VCaP (cell line): Measurements from ENCODE around the gene PDE10A.
"Not testable (repeated sequence)": the region's sequence is repeated elsewhere in the genome, so short reads cannot be mapped to it uniquely, and the experiment has no call there.

Experiments
- H3K27ac ChIP-seq: fragments of 450-650 bp; 2 replicates; pipeline ENCODE4 v1.5.1; 2017
- TF ChIP-seq, protein P1 (sequence below): fragments of 450-650 bp; conservative IDR thresholded peaks from 2 replicates; pipeline ENCODE4 v1.5.1; 2017; ENCODE audit warnings: mild to moderate bottlenecking, moderate library complexity

Gene PDE10A

GRCh38 chr6:165594584-165595333, 68.3 kb downstream of the PDE10A start:
- TF ChIP-seq, protein P1, sequence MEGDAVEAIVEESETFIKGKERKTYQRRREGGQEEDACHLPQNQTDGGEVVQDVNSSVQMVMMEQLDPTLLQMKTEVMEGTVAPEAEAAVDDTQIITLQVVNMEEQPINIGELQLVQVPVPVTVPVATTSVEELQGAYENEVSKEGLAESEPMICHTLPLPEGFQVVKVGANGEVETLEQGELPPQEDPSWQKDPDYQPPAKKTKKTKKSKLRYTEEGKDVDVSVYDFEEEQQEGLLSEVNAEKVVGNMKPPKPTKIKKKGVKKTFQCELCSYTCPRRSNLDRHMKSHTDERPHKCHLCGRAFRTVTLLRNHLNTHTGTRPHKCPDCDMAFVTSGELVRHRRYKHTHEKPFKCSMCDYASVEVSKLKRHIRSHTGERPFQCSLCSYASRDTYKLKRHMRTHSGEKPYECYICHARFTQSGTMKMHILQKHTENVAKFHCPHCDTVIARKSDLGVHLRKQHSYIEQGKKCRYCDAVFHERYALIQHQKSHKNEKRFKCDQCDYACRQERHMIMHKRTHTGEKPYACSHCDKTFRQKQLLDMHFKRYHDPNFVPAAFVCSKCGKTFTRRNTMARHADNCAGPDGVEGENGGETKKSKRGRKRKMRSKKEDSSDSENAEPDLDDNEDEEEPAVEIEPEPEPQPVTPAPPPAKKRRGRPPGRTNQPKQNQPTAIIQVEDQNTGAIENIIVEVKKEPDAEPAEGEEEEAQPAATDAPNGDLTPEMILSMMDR = no peak
- H3K27ac ChIP-seq = no peak overlapping the region

DNA sequence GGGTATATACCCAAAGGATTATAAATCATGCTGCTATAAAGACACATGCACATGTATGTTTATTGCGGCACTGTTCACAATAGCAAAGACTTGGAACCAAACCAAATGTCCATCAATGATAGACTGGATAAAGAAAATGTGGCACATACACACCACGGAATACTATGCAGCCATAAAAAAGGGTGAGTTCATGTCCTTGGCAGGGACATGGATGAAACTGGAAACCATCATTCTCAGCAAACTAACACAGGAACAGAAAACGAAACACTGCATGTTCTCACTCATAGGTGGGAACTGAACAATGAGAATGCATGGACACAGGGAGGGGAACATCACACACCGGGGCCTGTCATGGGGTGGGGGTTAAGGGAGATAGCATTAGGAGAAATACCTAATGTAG, 70.1 kb downstream of the PDE10A start:
- H3K27ac ChIP-seq = not testable (repeated sequence)

- TF ChIP-seq, protein P1 = no peak
- H3K27ac ChIP-seq = no peak overlapping the region
Observed at GRCh38 chr6:165588515-165588914, 74.5 kb downstream of the PDE10A start.

GRCh38 chr6:165587206-165587605, 75.8 kb downstream of the PDE10A start:
- H3K27ac ChIP-seq = no peak overlapping the region
- TF ChIP-seq, protein P1 = no peak

- TF ChIP-seq, protein P1 = no peak
- no peak overlapping the region for H3K27ac ChIP-seq
Observed at GRCh38 chr6:165586706-165587105, 76.3 kb downstream of the PDE10A start.

DNA sequence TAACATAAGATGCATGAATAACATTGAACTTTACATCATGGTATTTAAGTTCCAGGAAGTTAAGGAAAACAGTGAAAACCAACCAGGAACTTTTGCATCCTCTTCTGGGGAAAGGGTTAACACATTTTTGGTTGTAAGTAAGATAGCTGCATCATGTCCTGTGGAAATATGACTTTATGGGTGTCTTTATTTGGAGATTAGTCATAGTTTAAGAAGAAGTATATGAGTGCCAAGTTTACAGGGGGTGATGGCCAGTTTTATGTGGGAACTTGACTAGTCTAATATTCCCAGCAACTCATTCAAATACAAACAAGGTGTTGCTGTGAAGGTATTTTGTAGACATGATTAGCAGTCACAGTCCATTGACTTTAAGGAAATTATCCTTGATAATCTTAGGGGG, 78.0 kb downstream of the PDE10A start:
- no peak overlapping the region for H3K27ac ChIP-seq
- TF ChIP-seq, protein P1 = no peak

DNA sequence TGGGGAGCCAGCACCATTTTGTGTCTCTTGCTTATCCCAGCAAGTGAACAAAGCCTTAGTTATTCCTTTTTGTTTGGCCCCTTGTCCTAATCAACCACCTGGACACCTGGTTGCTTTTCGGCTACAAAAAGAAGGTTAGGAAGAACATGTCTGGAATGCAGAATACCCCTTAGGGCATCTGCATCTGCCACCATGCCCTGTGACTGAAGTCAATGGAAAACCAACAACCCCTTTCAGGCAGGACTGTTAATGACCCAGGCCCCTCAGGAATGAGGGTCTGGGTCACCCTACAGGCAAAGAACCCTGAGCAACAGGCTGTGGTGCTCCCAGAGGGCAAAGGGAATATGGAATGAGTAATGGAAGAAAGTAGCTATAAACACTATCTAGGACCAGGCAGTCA, 78.5 kb downstream of the PDE10A start:
- no peak overlapping the region for H3K27ac ChIP-seq
- TF ChIP-seq, protein P1 = no peak

DNA sequence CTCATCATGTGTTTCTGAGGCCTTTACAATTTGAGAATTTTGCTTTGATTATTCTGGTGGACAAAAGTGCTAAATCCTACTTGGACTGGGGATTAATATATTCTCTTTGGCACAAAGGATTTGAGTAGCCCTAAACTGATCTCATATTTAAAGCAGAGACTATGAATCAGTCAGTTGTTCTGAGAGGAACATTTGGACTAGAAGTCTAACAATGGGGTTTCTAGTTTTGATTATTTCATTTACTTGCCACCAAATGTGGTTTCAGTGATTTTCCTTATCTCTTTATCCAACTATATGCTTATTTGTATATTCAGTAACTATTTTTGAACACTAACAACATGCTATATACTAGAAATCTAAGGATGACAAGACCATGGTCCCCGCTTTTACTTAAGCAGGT, 81.4 kb downstream of the PDE10A start:
- TF ChIP-seq, protein P1 = no peak
- H3K27ac ChIP-seq = no peak overlapping the region
